HCT116 (cell line): ENCODE data around the gene SLCO4A1. TPM values are rescaled to one million over a fixed set of nuclear protein-coding genes. Genes with fewer than 3 reads are reported as not detected.

Experiments used
- ATAC-seq: fragments of 200-7000 bp; cut with Tn5 transposase; 2 replicates; pipeline ENCODE4 v1.9.1; 2020; ENCODE audit warnings: mild to moderate bottlenecking, moderate library complexity
- BruUV-seq: library from RNA; stranded (reverse); fragments of 400-500 nt; replicated peaks from 2 replicates; lab custom pipeline; 2021; lab: Mats Ljungman, UMichigan
- CTCF ChIA-PET: fragments of 300-600 bp; sonication (Branson Sonifier 250); formaldehyde crosslinking; loops from one replicate; lab custom pipeline; 2021; ENCODE audit warnings: antibody characterized with exemption; lab: Charles Lee
- POLR2A ChIA-PET: fragments of 300-600, 350-600 bp; sonication (Branson Sonifier 250); formaldehyde crosslinking; loops from one replicate; lab custom pipeline; 2021; ENCODE audit warnings: antibody characterized with exemption; lab: Charles Lee
- RAD21 ChIA-PET, 2 experiments: fragments of 300-600 bp; sonication (Branson Sonifier 250); formaldehyde crosslinking; loops; one replicate each; lab custom pipeline; 2023; ENCODE audit warnings: low total read pairs in 2 of 2; ENCODE audit not compliant: uncharacterized antibody in 2 of 2, unreplicated experiment in 2 of 2, low non-redundant PET in 1 of 2; lab: Charles Lee
- DNase-seq: peaks from one replicate; pipeline ENCODE4 v3.0.0-alpha.2; 2010; ENCODE audit warnings: low read depth, low spot score
- H2AFZ ChIP-seq: fragments of 200-600 bp; shearing (Covaris generic), sonication (generic); 2 replicates; pipeline ENCODE4 v1.6.1; 2017; ENCODE audit warnings: low read depth, mixed run types, mixed read lengths, antibody characterized with exemption, low read length; ENCODE audit not compliant: poor library complexity, severe bottlenecking
- H3K27ac ChIP-seq: 2 replicates; pipeline ENCODE4 v1.5.1; 2012; ENCODE audit warnings: low read depth, low read length
- H3K27me3 ChIP-seq: fragments of 200-600 bp; sonication (generic); 2 replicates; pipeline ENCODE4 v1.6.1; 2016; ENCODE audit warnings: mixed run types, low read length, mixed read lengths; ENCODE audit not compliant: insufficient read depth
- H3K36me3 ChIP-seq, 2 experiments: fragments of 200-500 bp in 1 of 2; fragments of 200-600 bp in 1 of 2; sonication (Bioruptor generic) in 1 of 2; sonication (generic) in 1 of 2; 2 replicates each; pipeline versions ENCODE4 v1.5.1 to v1.6.1; 2014 to 2016; ENCODE audit warnings: low read length in 2 of 2, inconsistent platforms in 1 of 2, mixed read lengths in 1 of 2, mixed run types in 1 of 2; ENCODE audit not compliant: insufficient read depth in 2 of 2, control insufficient read depth in 1 of 2
- H3K4me1 ChIP-seq, 2 experiments: fragments of 200-600 bp in 1 of 2; sonication (generic) in 1 of 2; 2 replicates each; pipeline versions ENCODE4 v1.5.1 to v1.6.1; 2012 to 2017; ENCODE audit warnings: low read length in 2 of 2, inconsistent platforms in 1 of 2, mild to moderate bottlenecking in 1 of 2, mixed read lengths in 1 of 2, mixed run types in 1 of 2, moderate library complexity in 1 of 2; ENCODE audit not compliant: insufficient read depth in 2 of 2, control insufficient read depth in 1 of 2
- H3K4me2 ChIP-seq: fragments of 200-600 bp; sonication (generic); 2 replicates; pipeline ENCODE4 v1.6.1; 2017; ENCODE audit warnings: mixed run types, low read length, mixed read lengths
- H3K4me3 ChIP-seq, 2 experiments: fragments of 200-600 bp in 1 of 2; sonication (generic) in 1 of 2; replicated peaks in 1 of 2; 2 replicates each; pipeline ENCODE4 v1.5.1; 2011 to 2016; ENCODE audit warnings: low read length in 2 of 2, control low read depth in 1 of 2, low read depth in 1 of 2, mild to moderate bottlenecking in 1 of 2, mixed read lengths in 1 of 2, mixed run types in 1 of 2
- H3K79me2 ChIP-seq: fragments of 200-600 bp; sonication (generic); 2 replicates; pipeline ENCODE4 v1.6.1; 2017; ENCODE audit warnings: mild to moderate bottlenecking, mixed run types, low read length, moderate library complexity, mixed read lengths; ENCODE audit not compliant: insufficient read depth
- H3K9ac ChIP-seq: fragments of 200-600 bp; sonication (generic); 2 replicates; pipeline ENCODE4 v1.6.1; 2016; ENCODE audit warnings: low read length, mixed read lengths
- H3K9me2 ChIP-seq: fragments of 200-600 bp; sonication (generic), shearing (Covaris generic); 2 replicates; pipeline ENCODE4 v1.6.1; 2017; ENCODE audit warnings: mixed run types, mild to moderate bottlenecking, moderate library complexity; ENCODE audit not compliant: insufficient read depth
- H3K9me3 ChIP-seq, 2 experiments: fragments of 200-500 bp in 1 of 2; fragments of 200-600 bp in 1 of 2; sonication (Bioruptor generic) in 1 of 2; sonication (generic) in 1 of 2; 2 replicates each; pipeline ENCODE4 v1.6.1; 2014 to 2017; ENCODE audit warnings: low read length in 2 of 2, mixed read lengths in 2 of 2, inconsistent platforms in 1 of 2, low read depth in 1 of 2, mild to moderate bottlenecking in 1 of 2, mixed run types in 1 of 2, moderate library complexity in 1 of 2; ENCODE audit not compliant: control insufficient read depth in 1 of 2, insufficient read depth in 1 of 2
- H4K20me1 ChIP-seq: fragments of 200-600 bp; sonication (generic), shearing (Covaris generic); 2 replicates; pipeline ENCODE4 v1.6.1; 2017; ENCODE audit warnings: mixed run types, mild to moderate bottlenecking, moderate library complexity; ENCODE audit not compliant: insufficient read depth
- ATF3 ChIP-seq: IDR thresholded peaks from 2 replicates; pipeline ENCODE4 v1.6.1; 2012
- CBX3 ChIP-seq: IDR thresholded peaks from 2 replicates; pipeline ENCODE4 v1.6.1; 2012; ENCODE audit warnings: low read depth
- CEBPB ChIP-seq: IDR thresholded peaks from 2 replicates; pipeline ENCODE4 v1.6.1; 2012; ENCODE audit warnings: low read depth
- CTCF ChIP-seq, 3 experiments: fragments of 200-600 bp in 1 of 3; sonication (generic) in 1 of 3; IDR thresholded peaks in 2 of 3; conservative IDR thresholded peaks in 1 of 3; 2 replicates each; pipeline ENCODE4 v1.5.1; 2012 to 2017; ENCODE audit warnings: low read depth in 2 of 3, low read length in 2 of 3, antibody characterized with exemption in 1 of 3, borderline replicate concordance in 1 of 3, control low read depth in 1 of 3, mild to moderate bottlenecking in 1 of 3, mixed read lengths in 1 of 3, mixed run types in 1 of 3, moderate library complexity in 1 of 3; ENCODE audit not compliant: insufficient read depth in 1 of 3
- EGR1 ChIP-seq: IDR thresholded peaks from 2 replicates; pipeline ENCODE4 v1.6.1; 2012; ENCODE audit warnings: low read depth
- ELF1 ChIP-seq: IDR thresholded peaks from 2 replicates; pipeline ENCODE4 v1.6.1; 2012; ENCODE audit warnings: low read depth, borderline replicate concordance
- EZH2 ChIP-seq: fragments of 200-600 bp; sonication (generic); IDR thresholded peaks from 2 replicates; pipeline ENCODE4 v1.6.1; 2017; ENCODE audit warnings: antibody characterized with exemption, mixed run types
- EZH2phosphoT487 ChIP-seq: fragments of 200-600 bp; IDR thresholded peaks from 2 replicates; pipeline ENCODE4 v1.6.1; 2018; ENCODE audit warnings: antibody characterized with exemption, borderline replicate concordance
- FOSL1 ChIP-seq: IDR thresholded peaks from 2 replicates; pipeline ENCODE4 v1.6.1; 2012; ENCODE audit warnings: low read depth
- JUND ChIP-seq: IDR thresholded peaks from 2 replicates; pipeline ENCODE4 v1.6.1; 2012
- MAX ChIP-seq: IDR thresholded peaks from 2 replicates; pipeline ENCODE4 v1.6.1; 2012
- POLR2AphosphoS5 ChIP-seq: IDR thresholded peaks from 2 replicates; pipeline ENCODE4 v1.6.1; 2011; ENCODE audit warnings: mild to moderate bottlenecking, low read depth, low read length, moderate library complexity
- RAD21 ChIP-seq: IDR thresholded peaks from 2 replicates; pipeline ENCODE4 v1.6.1; 2012; ENCODE audit warnings: low read depth, mild to moderate bottlenecking
- REST ChIP-seq: IDR thresholded peaks from 2 replicates; pipeline ENCODE4 v1.6.1; 2012; ENCODE audit warnings: low read depth
- SP1 ChIP-seq: IDR thresholded peaks from 2 replicates; pipeline ENCODE4 v1.6.1; 2012; ENCODE audit warnings: low read depth
- TCF7L2 ChIP-seq: IDR thresholded peaks from 2 replicates; pipeline ENCODE4 v1.7.0; 2011; ENCODE audit warnings: borderline replicate concordance, inconsistent platforms; ENCODE audit not compliant: insufficient read depth, insufficient read length; ENCODE audit errors: extremely low read depth
- YY1 ChIP-seq: IDR thresholded peaks from 2 replicates; pipeline ENCODE4 v1.6.1; 2011; ENCODE audit warnings: low read length, low read depth, moderate library complexity, mild to moderate bottlenecking; ENCODE audit not compliant: insufficient replicate concordance; ENCODE audit errors: extremely low read depth
- ZFX ChIP-seq: fragments of 450-650 bp; IDR thresholded peaks from 2 replicates; pipeline ENCODE4 v1.6.1; 2017
- ZNF274 ChIP-seq: fragments of 200-500 bp; sonication (Bioruptor generic); IDR thresholded peaks from 2 replicates; pipeline ENCODE4 v1.6.1; 2014; ENCODE audit warnings: mild to moderate bottlenecking, low read depth, low read length, inconsistent platforms
- intact Hi-C: fragments of 100-400 bp; cut with micrococcal nuclease; formaldehyde crosslinking; loops from 2 replicates; pipeline ENCODE4 v1.10.0; 2022
- total RNA-seq: library from RNA; stranded (reverse); gene quantifications from one replicate; pipeline ENCODE4 v1.2.1, GENCODE V29; 2021; ENCODE audit not compliant: unreplicated experiment

Gene SLCO4A1
- total RNA-seq, 1 experiment from 2014 or later: 107 TPM

GRCh38 chr20:62649140-62649539 lies 6.8 kb downstream of the SLCO4A1 start:
- Histone ChIP-seq H3K36me3 (peaks cover 13 to 60% of the 10 kb centered on the region in 2 experiments), H3K9me3 (no peaks in the 10 kb centered on the region), H3K79me2 (peaks cover 99% of the 10 kb centered on the region), H3K4me1 (peaks cover 62 to 73% of the 10 kb centered on the region in 2 experiments), H3K4me2 (no peak overlapping the region), H2AFZ (no peak overlapping the region), H4K20me1 (peaks cover 30% of the 10 kb centered on the region; the same call in 1 of the 2 replicates), H3K27ac (no peak overlapping the region; the same call in 1 of the 2 replicates), H3K9me2 (no peaks in the 10 kb centered on the region), H3K27me3 (no peaks in the 10 kb centered on the region), H3K9ac (no peak overlapping the region), H3K4me3 (no peak overlapping the region)
- ChIA-PET CTCF (no interaction called here), RAD21 (no interaction called here), POLR2A (no interaction called here)
- intact Hi-C loops: no loop called here
- DNase-seq (no peak), ATAC-seq (no peak)
- no peak for TF ChIP-seq CBX3
- no peak for TF ChIP-seq ZNF274
- TF ChIP-seq CTCF (IDR thresholded peaks at IDR 0.05 in 2 of 3, conservative IDR thresholded peaks at IDR 0.05 in 1 of 3; ENCODE audit: borderline replicate concordance in 1 of 3, insufficient read depth in 1 of 3, low read depth in 2 of 3, low read length in 2 of 3): no peak
- TF ChIP-seq TCF7L2: no peak
- no peak for TF ChIP-seq RAD21
- TF ChIP-seq FOSL1: no peak
- no peak for TF ChIP-seq SP1
- no peak for TF ChIP-seq REST
- no peak for TF ChIP-seq YY1
- no peak for TF ChIP-seq CEBPB
- no peak for TF ChIP-seq JUND
- TF ChIP-seq ELF1: no peak
- no peak for TF ChIP-seq EGR1
- TF ChIP-seq ATF3: no peak
- no peak for TF ChIP-seq MAX
- no peak for TF ChIP-seq ZFX
- TF ChIP-seq EZH2: no peak
- TF ChIP-seq EZH2phosphoT487: no peak
- TF ChIP-seq POLR2AphosphoS5: no peak
- BruUV-seq: no TSS peak
